ENCODE data around the gene RPSA. TPM values are rescaled to one million over a fixed set of nuclear protein-coding genes. Genes with fewer than 3 reads are reported as not detected.
"Not testable (repeated sequence)": the region's sequence is repeated elsewhere in the genome, so short reads cannot be mapped to it uniquely, and the experiment has no call there.

The RPSA gene
- total RNA-seq, 1 experiment from 2014 or later: 1,831 TPM

GRCh38 chr3:39416998-39417397 is 10.5 kb downstream of the RPSA start:
- not testable (repeated sequence) for H3K27ac ChIP-seq; H3K9me3 ChIP-seq (replicated peaks); H3K4me1 ChIP-seq (replicated peaks); DNase-seq (ENCODE audit: low read depth in 1 of 2, low spot score in 2 of 2); H3K4me3 ChIP-seq; H3K27me3 ChIP-seq (replicated peaks)
- peaks cover 34% of the 10 kb centered on the region for H3K36me3 ChIP-seq

DNA sequence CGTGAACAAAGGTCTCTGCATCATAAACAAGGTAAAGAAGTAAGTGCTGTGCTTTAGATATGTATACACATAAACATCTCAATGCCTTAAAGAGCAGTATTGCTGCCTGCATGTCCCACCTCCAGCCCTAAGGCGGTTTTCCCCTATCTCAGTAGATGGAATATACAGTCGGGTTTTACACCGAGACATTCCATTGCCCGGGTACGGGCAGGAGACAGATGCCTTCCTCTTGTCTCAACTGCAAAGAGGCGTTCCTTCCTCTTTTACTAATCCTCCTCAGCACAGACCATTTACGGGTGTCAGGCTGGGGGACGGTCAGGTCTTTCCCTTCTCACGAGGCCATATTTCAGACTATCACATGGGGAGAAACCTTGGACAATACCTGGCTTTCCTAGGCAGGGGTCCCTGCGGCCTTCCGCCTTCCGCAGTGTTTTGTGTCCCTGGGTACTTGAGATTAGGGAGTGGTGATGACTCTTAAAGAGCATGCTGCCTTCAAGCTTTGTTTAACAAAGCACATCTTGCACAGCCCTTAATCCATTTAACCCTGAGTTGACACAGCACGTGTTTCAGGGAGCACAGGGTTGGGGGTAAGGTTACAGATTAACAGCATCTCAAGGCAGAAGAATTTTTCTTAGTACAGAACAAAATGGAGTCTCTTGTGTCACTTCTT is 12.2 kb downstream of the RPSA start:
- not testable (repeated sequence) for H3K27ac ChIP-seq; DNase-seq (ENCODE audit: low read depth in 1 of 2, low spot score in 2 of 2); H3K4me1 ChIP-seq (replicated peaks); H3K9me3 ChIP-seq (replicated peaks); H3K4me3 ChIP-seq; H3K27me3 ChIP-seq (replicated peaks)
- peaks cover 17% of the 10 kb centered on the region for H3K36me3 ChIP-seq

GRCh38 chr3:39419742-39420315 is 13.3 kb downstream of the RPSA start:
- Histone ChIP-seq H3K4me3 (no peak overlapping the region), H3K36me3 (peaks cover 6% of the 10 kb centered on the region), H3K9me3 (replicated peaks) (no peaks in the 10 kb centered on the region), H3K4me1 (replicated peaks) (no peaks in the 10 kb centered on the region), H3K27me3 (replicated peaks) (no peaks in the 10 kb centered on the region; the same call in 1 of the 2 replicates), H3K27ac (no peak overlapping the region)
- DNase-seq (ENCODE audit: low read depth in 1 of 2, low spot score in 2 of 2): no peak

- Histone ChIP-seq H3K4me3 (no peak overlapping the region), H3K36me3 (no peaks in the 10 kb centered on the region), H3K4me1 (replicated peaks) (no peaks in the 10 kb centered on the region), H3K9me3 (replicated peaks) (no peaks in the 10 kb centered on the region), H3K27ac (no peak overlapping the region), H3K27me3 (replicated peaks) (no peaks in the 10 kb centered on the region; the same call in 1 of the 2 replicates)
- no peak for DNase-seq (ENCODE audit: low read depth in 1 of 2, low spot score in 2 of 2)
Measured at GRCh38 chr3:39420543-39420942, 14.0 kb downstream of the RPSA start.

DNA sequence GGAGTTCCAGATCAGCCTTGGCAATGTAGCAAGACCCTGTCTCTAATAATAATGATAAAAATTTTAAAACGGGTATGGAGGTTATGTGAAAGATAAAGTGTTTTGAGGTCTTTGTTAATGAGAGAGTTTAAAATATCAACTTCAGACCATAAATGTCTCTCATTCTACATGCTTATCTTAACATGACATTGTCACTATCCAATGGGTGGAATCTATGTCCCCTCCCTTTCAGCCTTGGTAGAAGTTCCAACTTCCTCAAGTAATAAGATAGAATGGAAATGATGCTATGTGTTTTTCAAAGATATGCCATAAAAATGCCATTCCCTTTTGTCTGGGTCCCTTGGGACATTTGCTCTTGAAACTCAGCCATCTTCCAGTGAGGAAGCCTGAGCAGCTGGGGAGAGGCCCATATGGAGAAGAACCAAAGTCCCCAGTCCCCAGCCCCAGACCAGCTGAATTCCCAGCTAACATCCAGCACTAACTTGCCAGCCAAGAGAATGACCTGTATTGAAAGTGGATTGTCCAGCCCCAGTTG is 17.0 kb downstream of the RPSA start:
- H3K4me3 ChIP-seq: no peak overlapping the region
- H3K36me3 ChIP-seq: no peaks in the 10 kb centered on the region
- no peaks in the 10 kb centered on the region for H3K9me3 ChIP-seq (replicated peaks)
- H3K27me3 ChIP-seq (replicated peaks): no peaks in the 10 kb centered on the region; the same call in 1 of the 2 replicates
- no peak for DNase-seq (ENCODE audit: low read depth in 1 of 2, low spot score in 2 of 2)
- no peaks in the 10 kb centered on the region for H3K4me1 ChIP-seq (replicated peaks)
- no peak overlapping the region for H3K27ac ChIP-seq

DNA sequence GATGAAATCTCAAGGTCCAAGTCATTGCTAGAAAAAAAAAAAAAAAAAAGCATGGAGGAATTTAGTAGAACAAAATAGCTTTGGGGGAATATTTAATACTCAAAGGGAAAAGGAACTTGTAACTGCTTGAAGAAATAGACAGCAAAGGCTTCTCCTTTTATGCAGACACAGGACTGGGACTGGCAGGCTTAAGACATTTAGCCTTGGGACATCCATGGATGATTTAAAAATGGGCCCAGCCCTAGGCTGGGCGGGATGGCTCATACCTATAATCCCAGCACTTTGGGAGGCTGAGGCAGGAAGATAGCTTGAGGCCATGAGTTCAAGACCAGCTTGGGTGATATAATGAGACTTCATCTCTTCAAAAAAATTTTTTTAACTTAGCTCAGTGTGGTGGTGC is 19.8 kb downstream of the RPSA start:
- DNase-seq (ENCODE audit: low read depth in 1 of 2, low spot score in 2 of 2): no peak
- Histone ChIP-seq H3K4me1 (replicated peaks) (no peaks in the 10 kb centered on the region), H3K36me3 (no peaks in the 10 kb centered on the region), H3K4me3 (no peak overlapping the region), H3K27ac (no peak overlapping the region), H3K27me3 (replicated peaks) (no peaks in the 10 kb centered on the region; the same call in 1 of the 2 replicates), H3K9me3 (replicated peaks) (no peaks in the 10 kb centered on the region)

DNA sequence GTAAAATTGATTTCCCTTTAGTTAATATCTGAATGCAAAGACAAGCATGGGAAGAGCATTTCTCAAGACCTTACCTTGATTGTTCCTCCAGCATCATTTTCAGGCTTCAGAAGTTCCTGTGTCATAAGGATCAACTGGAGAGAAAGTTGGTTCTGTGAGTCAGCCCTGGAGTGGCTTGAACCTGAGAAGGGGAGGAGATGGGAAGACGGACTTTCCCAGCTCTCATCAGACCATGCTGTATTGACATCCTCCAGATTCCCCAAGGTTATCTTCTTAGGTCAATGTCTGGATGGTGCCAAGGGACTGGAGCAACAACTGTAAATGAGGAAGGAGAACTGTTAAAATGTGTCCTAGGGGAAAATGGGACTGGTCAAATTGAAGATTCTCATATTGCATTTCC is 21.0 kb downstream of the RPSA start:
- Histone ChIP-seq H3K9me3 (replicated peaks) (no peaks in the 10 kb centered on the region), H3K4me3 (no peak overlapping the region), H3K36me3 (no peaks in the 10 kb centered on the region), H3K27me3 (replicated peaks) (no peaks in the 10 kb centered on the region; the same call in 1 of the 2 replicates), H3K27ac (no peak overlapping the region), H3K4me1 (replicated peaks) (no peaks in the 10 kb centered on the region)
- DNase-seq (ENCODE audit: low read depth in 1 of 2, low spot score in 2 of 2): no peak

- no peak overlapping the region for H3K4me3 ChIP-seq
- no peak for DNase-seq (ENCODE audit: low read depth in 1 of 2, low spot score in 2 of 2)
- no peaks in the 10 kb centered on the region for H3K36me3 ChIP-seq
- no peaks in the 10 kb centered on the region; the same call in 1 of the 2 replicates for H3K27me3 ChIP-seq (replicated peaks)
- H3K27ac ChIP-seq: no peak overlapping the region
- H3K4me1 ChIP-seq (replicated peaks): peaks cover 5% of the 10 kb centered on the region; the same call in 1 of the 2 replicates
- no peaks in the 10 kb centered on the region for H3K9me3 ChIP-seq (replicated peaks)
Measured at GRCh38 chr3:39428745-39429201, 22.3 kb downstream of the RPSA start.

DNA sequence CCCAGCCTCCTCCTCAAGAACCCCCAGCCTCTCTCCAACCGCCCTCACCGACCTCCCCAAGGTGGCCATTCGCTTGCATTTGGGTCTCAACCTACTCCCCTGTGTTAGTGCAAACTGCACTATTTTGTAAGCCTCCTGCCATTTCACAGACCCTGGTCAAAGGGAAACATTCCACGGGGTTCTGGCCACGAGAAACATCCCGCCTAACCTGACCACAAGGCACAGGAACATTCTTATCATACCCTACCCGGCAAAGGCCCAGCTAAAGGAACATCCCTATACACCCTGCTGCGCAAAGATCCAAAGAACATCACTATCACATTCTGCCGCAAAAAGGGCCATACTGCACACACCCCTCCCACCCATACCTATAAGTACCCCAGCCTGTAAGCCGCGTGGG is 22.9 kb downstream of the RPSA start:
- H3K27ac ChIP-seq: no peak overlapping the region
- H3K9me3 ChIP-seq (replicated peaks): no peaks in the 10 kb centered on the region
- no peak for DNase-seq (ENCODE audit: low read depth in 1 of 2, low spot score in 2 of 2)

GRCh38 chr3:39432342-39432741 is 25.8 kb downstream of the RPSA start:
- H3K9me3 ChIP-seq (replicated peaks): no peaks in the 10 kb centered on the region
- peaks cover 8% of the 10 kb centered on the region; the same call in 1 of the 2 replicates for H3K4me1 ChIP-seq (replicated peaks)
- H3K4me3 ChIP-seq: no peak overlapping the region
- H3K27me3 ChIP-seq (replicated peaks): no peaks in the 10 kb centered on the region
- DNase-seq (ENCODE audit: low read depth in 1 of 2, low spot score in 2 of 2): no peak
- H3K27ac ChIP-seq: no peak overlapping the region
- no peaks in the 10 kb centered on the region for H3K36me3 ChIP-seq

More for the DNA sequence above, 22.9 kb downstream of the RPSA start:
- Histone ChIP-seq H3K36me3 (no peaks in the 10 kb centered on the region), H3K4me3 (no peak overlapping the region), H3K4me1 (replicated peaks) (peaks cover 7% of the 10 kb centered on the region; the same call in 1 of the 2 replicates), H3K27me3 (replicated peaks) (no peaks in the 10 kb centered on the region; the same call in 1 of the 2 replicates)

GRCh38 chr3:39433642-39434041 is 27.1 kb downstream of the RPSA start:
- no peak for DNase-seq (ENCODE audit: low read depth in 1 of 2, low spot score in 2 of 2)

DNA sequence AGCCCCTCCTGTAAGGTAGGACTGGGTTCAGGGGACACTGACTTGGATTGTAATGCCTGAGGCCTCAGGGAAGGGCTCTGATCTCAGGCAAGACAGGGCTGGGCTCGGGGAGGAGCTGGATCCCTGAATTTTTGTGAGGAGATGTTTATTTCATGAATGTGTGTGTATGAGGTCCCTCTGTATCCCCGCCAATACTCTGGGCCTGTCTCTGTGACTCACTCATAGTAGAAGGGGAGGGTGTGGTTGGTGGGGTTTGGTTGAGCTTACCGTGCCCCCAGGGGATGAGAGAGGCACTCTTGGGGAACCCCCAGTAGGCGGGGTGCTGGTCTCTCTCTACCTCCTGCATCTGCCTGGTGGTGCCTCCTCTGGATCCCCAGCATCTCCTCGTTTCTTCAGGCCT is 28.1 kb downstream of the RPSA start:
- Histone ChIP-seq H3K27me3 (replicated peaks) (no peaks in the 10 kb centered on the region), H3K36me3 (no peaks in the 10 kb centered on the region), H3K4me3 (no peak overlapping the region), H3K27ac (no peak overlapping the region), H3K9me3 (replicated peaks) (no peaks in the 10 kb centered on the region), H3K4me1 (replicated peaks) (peaks cover 8% of the 10 kb centered on the region; the same call in 1 of the 2 replicates)
- no peak for DNase-seq (ENCODE audit: low read depth in 1 of 2, low spot score in 2 of 2)

More at GRCh38 chr3:39433642-39434041, 27.1 kb downstream of the RPSA start:
- H3K27ac ChIP-seq: no peak overlapping the region
- H3K36me3 ChIP-seq: no peaks in the 10 kb centered on the region
- H3K9me3 ChIP-seq (replicated peaks): no peaks in the 10 kb centered on the region
- H3K4me3 ChIP-seq: no peak overlapping the region
- peaks cover 8% of the 10 kb centered on the region; the same call in 1 of the 2 replicates for H3K4me1 ChIP-seq (replicated peaks)
- H3K27me3 ChIP-seq (replicated peaks): no peaks in the 10 kb centered on the region

- no peak for DNase-seq (ENCODE audit: low read depth in 1 of 2, low spot score in 2 of 2)
- Histone ChIP-seq H3K27ac (no peak overlapping the region), H3K4me3 (no peak overlapping the region), H3K9me3 (replicated peaks) (no peaks in the 10 kb centered on the region), H3K36me3 (no peaks in the 10 kb centered on the region), H3K27me3 (replicated peaks) (no peaks in the 10 kb centered on the region), H3K4me1 (replicated peaks) (peaks cover 8% of the 10 kb centered on the region; the same call in 1 of the 2 replicates)
Measured at GRCh38 chr3:39435006-39435748, 28.7 kb downstream of the RPSA start.

Measured in SJSA1 (cell line).